ENCODE results near the gene SDK2.

GRCh38 chr17:73576556-73577098, 67.6 kb downstream of the SDK2 start:
- no peak for TF ChIP-seq POLR2A (IDR thresholded peaks at IDR 0.05; ENCODE audit: low read depth, low read length)
- TF ChIP-seq RFX5 (IDR thresholded peaks at IDR 0.05; ENCODE audit: low read depth, low read length): no peak
- TF ChIP-seq, protein P1, sequence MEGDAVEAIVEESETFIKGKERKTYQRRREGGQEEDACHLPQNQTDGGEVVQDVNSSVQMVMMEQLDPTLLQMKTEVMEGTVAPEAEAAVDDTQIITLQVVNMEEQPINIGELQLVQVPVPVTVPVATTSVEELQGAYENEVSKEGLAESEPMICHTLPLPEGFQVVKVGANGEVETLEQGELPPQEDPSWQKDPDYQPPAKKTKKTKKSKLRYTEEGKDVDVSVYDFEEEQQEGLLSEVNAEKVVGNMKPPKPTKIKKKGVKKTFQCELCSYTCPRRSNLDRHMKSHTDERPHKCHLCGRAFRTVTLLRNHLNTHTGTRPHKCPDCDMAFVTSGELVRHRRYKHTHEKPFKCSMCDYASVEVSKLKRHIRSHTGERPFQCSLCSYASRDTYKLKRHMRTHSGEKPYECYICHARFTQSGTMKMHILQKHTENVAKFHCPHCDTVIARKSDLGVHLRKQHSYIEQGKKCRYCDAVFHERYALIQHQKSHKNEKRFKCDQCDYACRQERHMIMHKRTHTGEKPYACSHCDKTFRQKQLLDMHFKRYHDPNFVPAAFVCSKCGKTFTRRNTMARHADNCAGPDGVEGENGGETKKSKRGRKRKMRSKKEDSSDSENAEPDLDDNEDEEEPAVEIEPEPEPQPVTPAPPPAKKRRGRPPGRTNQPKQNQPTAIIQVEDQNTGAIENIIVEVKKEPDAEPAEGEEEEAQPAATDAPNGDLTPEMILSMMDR (conservative IDR thresholded peaks at IDR 0.05; ENCODE audit: low read depth, low read length): no peak
- TF ChIP-seq MXI1 (IDR thresholded peaks at IDR 0.05; ENCODE audit: borderline replicate concordance, low read depth, low read length): no peak
- TF ChIP-seq CHD1 (IDR thresholded peaks at IDR 0.05; ENCODE audit: low read depth, low read length): no peak
- TF ChIP-seq, protein P2, sequence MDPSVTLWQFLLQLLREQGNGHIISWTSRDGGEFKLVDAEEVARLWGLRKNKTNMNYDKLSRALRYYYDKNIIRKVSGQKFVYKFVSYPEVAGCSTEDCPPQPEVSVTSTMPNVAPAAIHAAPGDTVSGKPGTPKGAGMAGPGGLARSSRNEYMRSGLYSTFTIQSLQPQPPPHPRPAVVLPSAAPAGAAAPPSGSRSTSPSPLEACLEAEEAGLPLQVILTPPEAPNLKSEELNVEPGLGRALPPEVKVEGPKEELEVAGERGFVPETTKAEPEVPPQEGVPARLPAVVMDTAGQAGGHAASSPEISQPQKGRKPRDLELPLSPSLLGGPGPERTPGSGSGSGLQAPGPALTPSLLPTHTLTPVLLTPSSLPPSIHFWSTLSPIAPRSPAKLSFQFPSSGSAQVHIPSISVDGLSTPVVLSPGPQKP (IDR thresholded peaks at IDR 0.05; ENCODE audit: borderline replicate concordance, low read depth, low read length): no peak
- TF ChIP-seq CEBPB (IDR thresholded peaks at IDR 0.05; ENCODE audit: low read depth, low read length): no peak
- no peak for TF ChIP-seq BHLHE40 (IDR thresholded peaks at IDR 0.05; ENCODE audit: low read depth, low read length)
- TF ChIP-seq RCOR1 (IDR thresholded peaks at IDR 0.05; ENCODE audit: insufficient replicate concordance, low read length): no peak
- no peak for TF ChIP-seq MAZ (IDR thresholded peaks at IDR 0.05; ENCODE audit: borderline replicate concordance, low read depth, low read length)
- no peak for TF ChIP-seq NFE2L2 (IDR thresholded peaks at IDR 0.05; ENCODE audit: low read depth, low read length)
- TF ChIP-seq, protein P3, sequence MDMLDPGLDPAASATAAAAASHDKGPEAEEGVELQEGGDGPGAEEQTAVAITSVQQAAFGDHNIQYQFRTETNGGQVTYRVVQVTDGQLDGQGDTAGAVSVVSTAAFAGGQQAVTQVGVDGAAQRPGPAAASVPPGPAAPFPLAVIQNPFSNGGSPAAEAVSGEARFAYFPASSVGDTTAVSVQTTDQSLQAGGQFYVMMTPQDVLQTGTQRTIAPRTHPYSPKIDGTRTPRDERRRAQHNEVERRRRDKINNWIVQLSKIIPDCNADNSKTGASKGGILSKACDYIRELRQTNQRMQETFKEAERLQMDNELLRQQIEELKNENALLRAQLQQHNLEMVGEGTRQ (IDR thresholded peaks at IDR 0.05; ENCODE audit: low read depth, low read length): no peak
